Measurements from ENCODE around the gene NCR3LG1. TPM values are rescaled to one million over a fixed set of nuclear protein-coding genes. Genes with fewer than 3 reads are reported as not detected.

Gene NCR3LG1
- total and polyA plus RNA-seq, 2 donors (not counting 3 experiments of a cell fraction or from before 2014, with no cell fraction given): 2.2 to 8.1 TPM

Other genes starting within 250 kb of the NCR3LG1 start
- gene PIK3C2A, start 143.8 kb upstream of the NCR3LG1 start, total RNA-seq: 142 and 148 TPM in 2 replicates
- gene PIK3C2A, start 143.8 kb upstream of the NCR3LG1 start, polyA plus RNA-seq: 21.7 and 33.7 TPM in 2 replicates
- 114 and 123 TPM in 2 replicates for gene NUCB2, start 75.1 kb upstream of the NCR3LG1 start, total RNA-seq
- 28.2 and 41.9 TPM in 2 replicates for gene NUCB2, start 75.1 kb upstream of the NCR3LG1 start, polyA plus RNA-seq
- not detected in 2 replicates for gene KCNJ11, start 36.9 kb downstream of the NCR3LG1 start, total RNA-seq
- gene KCNJ11, start 36.9 kb downstream of the NCR3LG1 start, polyA plus RNA-seq: 0.04 TPM in 1 of 2 replicates, not detected in the other
- gene ABCC8, start 125.0 kb downstream of the NCR3LG1 start, total RNA-seq: not detected in 2 replicates
- gene ABCC8, start 125.0 kb downstream of the NCR3LG1 start, polyA plus RNA-seq: not detected in 2 replicates
- not detected in 2 replicates for gene USH1C, start 192.6 kb downstream of the NCR3LG1 start, total RNA-seq
- gene USH1C, start 192.6 kb downstream of the NCR3LG1 start, polyA plus RNA-seq: not detected in 2 replicates
- gene OTOG, start 195.5 kb downstream of the NCR3LG1 start, total RNA-seq: not detected in 2 replicates
- gene OTOG, start 195.5 kb downstream of the NCR3LG1 start, polyA plus RNA-seq: not detected in 2 replicates

Data from endothelial cell of umbilical vein (primary cell).